Activated CD4-positive, alpha-beta T cell treated with anti-CD3 and anti-CD28 coated beads for 24 hours (primary cell): ENCODE data around the gene PPP1R14C.

Experiments used
- DNase-seq, 2 donors: peaks; one replicate each; pipeline ENCODE4 v3.0.0-alpha.2; 2020; ENCODE audit warnings: low read depth in 2 of 2

Gene PPP1R14C

GRCh38 chr6:150271501-150272263, 128.8 kb downstream of the PPP1R14C start:
- no peak for DNase-seq

- no peak for DNase-seq
Measured at GRCh38 chr6:150272264-150272975, 129.6 kb downstream of the PPP1R14C start.

GRCh38 chr6:150272976-150273315, 130.1 kb downstream of the PPP1R14C start:
- DNase-seq, result no peak

- no peak for DNase-seq
Measured at GRCh38 chr6:150273457-150274309, 130.8 kb downstream of the PPP1R14C start.

- no peak for DNase-seq
Measured at GRCh38 chr6:150275489-150275888, 132.6 kb downstream of the PPP1R14C start.

GRCh38 chr6:150276168-150276936, 133.5 kb downstream of the PPP1R14C start:
- DNase-seq, result no peak

GRCh38 chr6:150276937-150277742, 134.3 kb downstream of the PPP1R14C start:
- DNase-seq, result no peak

- DNase-seq, result no peak
Measured at GRCh38 chr6:150279533-150279932, 136.7 kb downstream of the PPP1R14C start.

GRCh38 chr6:150280703-150281102, 137.9 kb downstream of the PPP1R14C start:
- DNase-seq, result no peak

GRCh38 chr6:150281767-150282166, 138.9 kb downstream of the PPP1R14C start:
- no peak for DNase-seq

GRCh38 chr6:150282806-150283205, 140.0 kb downstream of the PPP1R14C start:
- DNase-seq, result no peak

- DNase-seq, result no peak
Measured at GRCh38 chr6:150286460-150286859, 143.6 kb downstream of the PPP1R14C start.

GRCh38 chr6:150286912-150287311, 144.1 kb downstream of the PPP1R14C start:
- DNase-seq, result no peak

GRCh38 chr6:150288456-150288855, 145.6 kb downstream of the PPP1R14C start:
- DNase-seq, result no peak

- no peak for DNase-seq
Measured at GRCh38 chr6:150289454-150290071, 146.7 kb downstream of the PPP1R14C start.

GRCh38 chr6:150290429-150290828, 147.6 kb downstream of the PPP1R14C start:
- no peak for DNase-seq

- no peak for DNase-seq
Measured at GRCh38 chr6:150291968-150292710, 149.3 kb downstream of the PPP1R14C start.

GRCh38 chr6:150293019-150293418, 150.2 kb downstream of the PPP1R14C start:
- DNase-seq, result no peak

GRCh38 chr6:150293423-150294173, 150.8 kb downstream of the PPP1R14C start:
- DNase-seq, result no peak
